NCI-H1694 (cell line): Measurements from ENCODE around the gene RPS6KC1.
"Not testable (repeated sequence)": the region's sequence is repeated elsewhere in the genome, so short reads cannot be mapped to it uniquely, and the experiment has no call there.

Experiments
- DNase-seq: peaks from one replicate; lab custom pipeline; 2025; lab: John Stamatoyannopoulos, UW

RPS6KC1 gene

GRCh38 chr1:213154056-213154685 lies 103.1 kb downstream of the RPS6KC1 start:
- DNase-seq: no peak

- no peak for DNase-seq
Observed at GRCh38 chr1:213159376-213159775, 108.3 kb downstream of the RPS6KC1 start.

GRCh38 chr1:213160442-213160841 lies 109.4 kb downstream of the RPS6KC1 start:
- not testable (repeated sequence) for DNase-seq

- no peak for DNase-seq
Observed at GRCh38 chr1:213162338-213162737, 111.3 kb downstream of the RPS6KC1 start.

DNA sequence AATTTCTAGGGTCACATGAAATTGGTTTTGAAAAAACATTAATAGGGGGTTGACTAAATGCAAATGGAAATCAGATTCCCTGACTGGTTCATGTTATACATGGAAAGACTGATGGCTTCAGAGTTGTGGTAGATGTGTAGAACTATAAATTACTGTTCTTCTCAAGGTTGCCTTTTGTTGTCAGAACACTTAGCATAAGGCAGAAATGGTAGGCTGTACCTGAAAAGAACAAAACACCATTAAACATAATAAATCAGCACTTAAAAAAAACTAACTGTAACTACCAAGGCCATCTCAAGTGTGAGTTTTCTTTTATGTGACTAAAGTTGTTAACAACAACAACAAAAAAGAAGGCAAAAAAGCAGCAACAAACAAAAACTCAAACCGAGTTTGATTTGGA lies 111.8 kb downstream of the RPS6KC1 start:
- DNase-seq: no peak

- DNase-seq: no peak
Observed at GRCh38 chr1:213163278-213163711, 112.3 kb downstream of the RPS6KC1 start.

DNA sequence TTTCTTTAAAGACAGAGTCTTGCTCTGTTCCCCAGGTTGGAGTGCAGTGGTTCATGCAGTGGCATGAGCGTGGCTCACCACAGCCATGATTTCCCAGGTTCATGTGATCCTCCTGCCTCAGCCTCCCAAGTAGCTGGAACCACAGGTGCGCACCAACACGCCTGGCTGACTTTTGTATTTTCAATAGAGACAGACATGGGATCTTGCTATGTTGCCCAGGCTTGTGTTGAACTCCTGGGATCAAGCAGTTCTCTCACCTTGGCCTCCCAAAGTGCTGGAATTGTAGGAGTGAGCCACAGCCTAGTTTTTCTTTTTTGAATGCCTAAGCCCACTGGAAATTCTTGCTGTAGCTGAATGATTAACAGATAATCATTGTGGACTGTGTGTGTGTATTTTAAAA lies 113.5 kb downstream of the RPS6KC1 start:
- DNase-seq: no peak

DNA sequence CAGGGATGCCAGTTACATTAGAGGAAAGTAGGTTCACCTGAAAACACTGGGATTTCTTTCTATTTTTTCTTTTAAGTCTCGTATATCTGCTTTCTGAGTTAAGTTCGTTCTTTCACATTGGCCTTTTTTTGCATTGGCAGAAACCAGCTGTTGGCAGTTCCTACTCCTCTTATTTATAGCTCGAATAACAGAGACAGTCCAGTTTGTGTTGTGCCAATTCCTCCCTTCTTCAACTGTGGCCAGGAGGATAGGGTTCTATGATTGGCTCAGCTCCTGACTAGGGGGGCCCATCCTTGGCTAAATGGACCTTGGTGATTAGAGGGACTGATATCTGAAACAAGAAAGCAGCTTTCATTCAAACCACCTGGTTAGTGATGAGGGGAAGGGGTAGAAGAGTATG lies 115.8 kb downstream of the RPS6KC1 start:
- DNase-seq: no peak

DNA sequence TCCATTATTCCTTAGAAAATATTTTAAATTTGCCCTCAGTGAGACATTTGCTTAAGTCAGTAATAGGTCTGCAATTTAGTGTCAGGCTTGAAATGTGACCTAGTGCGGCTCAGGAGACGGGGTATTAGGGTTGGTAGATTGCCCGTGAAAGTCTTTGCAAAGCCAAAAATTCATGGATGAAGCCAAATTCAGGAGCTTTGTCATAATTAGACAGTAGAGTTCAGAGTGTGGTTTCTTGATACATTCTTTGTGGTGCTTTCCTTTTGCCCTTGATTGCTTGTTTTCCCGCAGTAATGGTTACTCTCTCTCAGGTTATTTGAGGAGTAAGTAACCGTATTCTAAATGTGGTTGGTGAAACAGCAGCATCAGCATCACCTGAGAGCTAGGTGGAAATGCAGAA lies 120.7 kb downstream of the RPS6KC1 start:
- no peak for DNase-seq

- no peak for DNase-seq
Observed at GRCh38 chr1:213176341-213176740, 125.3 kb downstream of the RPS6KC1 start.

DNA sequence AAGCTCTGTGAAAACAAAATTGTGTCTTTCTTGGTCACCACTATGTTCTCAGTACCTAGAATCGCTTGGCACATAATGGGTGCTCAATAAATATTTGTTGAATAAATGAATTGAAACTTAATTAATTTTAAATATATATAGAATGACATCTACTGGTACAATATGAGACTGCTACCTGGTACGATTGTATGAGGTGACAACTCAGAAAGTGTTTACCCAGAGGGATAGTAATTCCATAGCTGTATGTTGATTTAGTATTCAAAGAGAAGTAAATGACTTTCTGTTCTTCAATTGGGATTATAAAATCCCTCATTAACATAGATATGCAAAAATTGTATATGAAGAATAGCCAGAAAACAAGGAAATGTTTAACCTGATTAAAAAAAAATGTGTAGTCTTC lies 128.7 kb downstream of the RPS6KC1 start:
- DNase-seq: no peak

DNA sequence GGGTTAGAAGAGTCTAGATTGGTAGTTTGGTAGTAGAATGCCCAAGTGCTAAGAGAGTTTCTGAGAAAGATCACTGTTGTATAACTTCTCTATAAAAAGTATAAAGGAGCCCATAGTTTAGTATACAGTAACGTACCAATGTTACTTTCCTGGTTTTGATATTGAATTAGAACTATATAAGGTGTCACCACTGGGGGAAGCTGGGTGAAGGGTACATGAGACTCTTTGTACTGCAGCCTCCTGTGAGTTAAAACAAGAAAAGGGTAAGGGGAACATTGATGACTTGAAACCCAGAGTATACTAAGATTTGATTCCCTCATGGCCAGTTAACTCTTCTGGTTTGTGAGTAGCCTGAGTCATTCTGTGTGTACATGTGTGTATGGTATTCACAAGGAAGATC lies 129.8 kb downstream of the RPS6KC1 start:
- DNase-seq: no peak

DNA sequence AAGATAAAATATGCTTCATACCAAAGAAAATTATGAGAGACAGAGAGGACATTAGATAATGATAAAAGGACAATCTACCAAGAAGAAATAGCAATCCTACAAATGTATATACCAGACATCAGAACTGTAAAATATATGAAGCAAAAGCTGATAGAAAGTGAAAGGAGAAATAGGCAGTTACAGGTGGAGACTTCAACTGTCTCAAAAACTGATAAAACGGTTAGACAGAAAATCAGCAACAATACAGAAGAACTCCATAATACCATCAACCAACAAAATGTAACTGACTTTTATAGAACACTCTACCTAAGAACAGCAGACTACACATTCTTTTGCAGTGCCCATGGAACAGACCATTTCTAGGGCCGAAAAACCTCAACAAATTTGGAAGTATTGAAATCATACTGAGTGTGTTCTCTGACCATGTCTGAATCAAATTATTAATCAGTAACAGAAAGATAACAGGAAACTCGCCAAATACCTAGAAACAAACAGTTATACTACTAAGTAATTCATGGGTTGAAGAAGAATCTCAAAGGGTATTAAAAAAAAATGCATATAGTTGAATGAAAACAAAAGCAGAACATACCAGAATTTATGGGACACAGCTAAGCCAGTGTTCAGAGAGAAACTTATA lies 132.1 kb downstream of the RPS6KC1 start:
- no peak for DNase-seq

- DNase-seq: no peak
Observed at GRCh38 chr1:213186168-213186567, 135.1 kb downstream of the RPS6KC1 start.

GRCh38 chr1:213192026-213192425 lies 141.0 kb downstream of the RPS6KC1 start:
- no peak for DNase-seq

- DNase-seq: no peak
Observed at GRCh38 chr1:213194383-213194782, 143.3 kb downstream of the RPS6KC1 start.

DNA sequence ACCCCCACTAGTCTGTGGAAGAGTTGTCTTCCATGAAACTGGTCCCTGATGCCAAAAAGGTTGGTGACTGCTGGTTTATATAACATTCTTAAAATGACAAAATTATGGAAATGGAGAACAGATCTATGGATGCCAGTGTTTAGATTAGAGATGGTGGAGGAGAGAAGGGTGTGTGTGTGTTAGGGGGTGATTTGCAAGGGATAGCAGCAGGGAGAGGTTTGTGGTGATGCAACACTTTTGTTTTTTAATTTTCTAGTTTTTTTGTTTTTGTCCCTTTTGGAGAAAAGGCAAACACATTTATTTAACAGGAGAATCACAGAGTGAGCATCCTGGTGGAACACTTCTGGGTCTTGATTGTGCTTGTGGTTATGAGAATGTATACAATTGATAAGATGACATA lies 143.8 kb downstream of the RPS6KC1 start:
- no peak for DNase-seq

- DNase-seq: not testable (repeated sequence)
Observed at GRCh38 chr1:213196328-213197054, 145.4 kb downstream of the RPS6KC1 start.

DNA sequence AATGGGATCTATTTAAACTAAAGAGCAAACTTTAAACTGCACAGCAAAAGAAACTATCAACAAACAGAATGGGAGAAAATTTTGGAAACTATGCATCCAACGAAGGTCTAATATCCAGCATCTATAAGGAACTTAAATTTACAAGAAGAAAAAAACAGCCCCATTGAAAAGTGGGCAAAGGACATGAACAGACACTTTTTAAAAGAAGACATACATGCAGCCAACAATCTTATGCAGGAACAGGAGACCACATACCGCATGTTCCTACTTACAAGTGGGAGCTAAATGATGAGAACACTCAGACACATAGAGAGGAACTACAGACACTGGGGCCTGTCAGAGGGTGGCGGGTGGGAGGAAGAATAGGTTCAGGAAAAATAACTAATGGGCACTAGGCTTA lies 149.6 kb downstream of the RPS6KC1 start:
- DNase-seq: no peak

GRCh38 chr1:213201380-213202155 lies 150.5 kb downstream of the RPS6KC1 start:
- no peak for DNase-seq

GRCh38 chr1:213211201-213211600 lies 160.2 kb downstream of the RPS6KC1 start:
- no peak for DNase-seq

DNA sequence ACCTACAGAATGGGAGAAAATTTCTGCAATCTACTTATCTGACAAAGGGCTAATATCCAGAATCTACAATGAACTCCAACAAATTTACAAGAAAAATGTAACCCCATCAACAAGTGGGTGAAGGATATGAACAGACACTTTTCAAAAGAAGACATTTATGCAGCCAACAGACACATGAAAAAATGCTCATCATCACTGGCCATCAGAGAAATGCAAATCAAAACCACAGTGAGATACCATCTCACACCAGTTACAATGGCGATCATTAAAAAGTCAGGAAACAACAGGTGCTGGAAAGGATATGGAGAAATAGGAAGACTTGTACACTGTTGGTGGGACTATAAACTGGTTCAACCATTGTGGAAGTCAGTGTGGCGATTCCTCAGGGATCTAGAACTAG lies 168.0 kb downstream of the RPS6KC1 start:
- not testable (repeated sequence) for DNase-seq

- no peak for DNase-seq
Observed at GRCh38 chr1:213221209-213221608, 170.2 kb downstream of the RPS6KC1 start.
